Stimulated activated CD8-positive, alpha-beta memory T cell treated with anti-CD3 and anti-CD28 coated beads, Interleukin-4, amount 100 ng/mL, for 1 hour (primary cell): ENCODE data around the gene UBE2L5.

Experiments
- DNase-seq, 2 donors: peaks; one replicate each; pipeline ENCODE4 v3.0.0-alpha.2; 2020; ENCODE audit warnings: low read depth in 2 of 2, low spot score in 1 of 2

UBE2L5 gene

DNA sequence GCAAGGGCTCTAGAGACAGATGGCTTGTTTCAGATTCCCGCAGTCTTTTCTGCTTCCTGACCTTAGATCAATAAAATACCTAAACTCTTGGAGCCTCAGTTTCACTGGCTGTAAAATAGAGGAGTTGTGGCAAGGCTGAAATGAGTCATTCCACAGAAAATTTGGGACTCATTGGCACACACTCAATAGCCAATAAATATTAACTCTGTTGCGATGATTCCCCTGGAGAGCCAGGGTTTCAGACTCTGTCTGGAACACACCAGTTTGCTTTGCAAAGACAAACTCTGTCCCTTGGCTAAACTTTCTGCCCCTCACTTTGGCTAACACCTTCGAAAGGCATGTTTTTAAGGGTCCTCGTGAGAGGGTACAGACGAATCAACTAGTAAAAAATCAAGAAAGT lies 18.1 kb upstream of the UBE2L5 start:
- no peak for DNase-seq

- DNase-seq, result no peak
Measured at GRCh38 chr13:30406779-30407416, 15.4 kb upstream of the UBE2L5 start.

GRCh38 chr13:30408319-30409101 lies 13.8 kb upstream of the UBE2L5 start:
- peak; percentile 69 to 82 for DNase-seq

- no peak for DNase-seq
Measured at GRCh38 chr13:30409886-30410704, 12.2 kb upstream of the UBE2L5 start.

DNA sequence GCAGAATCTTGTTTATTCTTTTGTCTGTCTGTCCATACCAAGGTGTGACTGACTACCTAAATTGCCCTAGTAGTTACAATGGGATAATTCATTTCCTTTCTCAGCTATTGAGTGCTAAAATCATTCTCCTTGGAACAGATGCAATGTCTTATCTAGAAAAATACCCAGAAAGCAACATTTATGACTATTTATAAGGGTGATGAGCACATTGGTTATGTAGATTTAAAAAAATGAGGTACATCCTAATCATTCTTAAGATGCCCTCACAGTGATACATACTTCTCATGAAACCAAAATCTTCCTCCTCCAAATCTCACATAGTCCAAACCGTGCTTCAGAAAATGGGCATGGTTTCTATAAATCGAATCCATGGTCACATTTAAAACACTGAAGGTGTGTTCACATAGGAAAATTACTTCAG lies 11.6 kb upstream of the UBE2L5 start:
- no peak for DNase-seq

DNA sequence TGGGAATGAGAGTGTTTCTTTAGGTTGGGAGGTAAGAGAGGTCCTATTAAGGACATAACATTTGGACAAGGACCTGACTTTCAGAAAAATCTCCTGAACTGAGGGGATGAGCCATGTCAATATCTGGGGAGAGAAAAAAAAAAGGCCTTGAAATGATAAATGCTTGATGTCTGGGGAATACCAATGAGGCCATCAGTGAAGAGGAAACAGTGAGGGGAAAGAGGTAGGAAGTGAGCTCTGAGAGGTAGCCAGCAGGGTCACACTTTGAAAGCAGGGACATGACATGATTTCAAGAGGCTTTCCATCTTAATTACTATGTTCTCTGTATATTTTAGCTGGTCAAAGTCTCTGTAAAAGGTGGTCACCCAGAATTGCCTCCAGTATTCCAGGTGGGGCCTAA lies 9.9 kb upstream of the UBE2L5 start:
- no peak for DNase-seq

DNA sequence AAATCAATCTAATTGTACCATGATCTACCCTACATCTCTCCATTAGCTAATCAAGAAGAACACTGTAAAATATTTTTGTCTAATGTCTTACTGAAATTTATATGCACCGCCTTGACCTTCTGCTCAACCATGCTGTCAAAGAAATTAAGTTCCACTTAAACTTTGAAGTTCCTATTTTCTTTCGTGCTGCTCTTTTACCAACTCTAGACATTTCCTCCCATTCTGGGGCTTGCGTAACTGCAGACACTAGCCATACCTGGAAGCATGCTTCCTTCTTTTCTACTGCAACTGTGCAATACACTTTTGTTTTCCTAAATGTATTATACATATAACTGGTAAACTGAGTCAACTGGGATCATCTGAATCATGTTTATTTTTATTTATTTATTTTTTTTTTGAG lies 8.5 kb upstream of the UBE2L5 start:
- no peak for DNase-seq

DNA sequence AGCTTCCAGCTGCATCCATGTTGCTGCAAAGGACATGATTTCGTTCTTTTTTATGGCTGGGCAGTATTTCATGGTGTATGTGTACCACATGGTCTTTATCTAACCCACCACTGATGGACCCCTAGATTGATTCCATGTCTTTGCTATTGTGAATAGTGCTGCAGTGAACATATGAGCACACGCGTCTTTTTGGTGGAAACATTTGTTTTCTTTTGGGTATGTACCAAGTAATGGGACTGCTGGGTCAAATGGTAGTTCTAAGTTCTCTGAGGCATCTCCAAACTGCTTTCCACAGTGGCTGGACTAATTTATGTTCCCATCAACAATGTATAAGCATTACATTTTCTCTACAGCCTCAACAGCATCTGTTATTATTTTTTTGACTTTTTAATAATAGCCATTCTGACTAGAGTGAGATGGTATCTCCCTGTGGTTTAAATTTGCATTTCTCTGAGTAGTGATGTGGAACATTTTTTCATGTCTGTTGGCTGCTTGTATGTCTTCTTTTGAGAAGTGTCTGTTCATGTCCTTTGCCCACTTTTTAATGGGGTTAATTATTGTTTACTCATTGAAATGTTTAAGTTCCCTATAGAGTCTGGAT lies 6.8 kb upstream of the UBE2L5 start:
- DNase-seq, result no peak

DNA sequence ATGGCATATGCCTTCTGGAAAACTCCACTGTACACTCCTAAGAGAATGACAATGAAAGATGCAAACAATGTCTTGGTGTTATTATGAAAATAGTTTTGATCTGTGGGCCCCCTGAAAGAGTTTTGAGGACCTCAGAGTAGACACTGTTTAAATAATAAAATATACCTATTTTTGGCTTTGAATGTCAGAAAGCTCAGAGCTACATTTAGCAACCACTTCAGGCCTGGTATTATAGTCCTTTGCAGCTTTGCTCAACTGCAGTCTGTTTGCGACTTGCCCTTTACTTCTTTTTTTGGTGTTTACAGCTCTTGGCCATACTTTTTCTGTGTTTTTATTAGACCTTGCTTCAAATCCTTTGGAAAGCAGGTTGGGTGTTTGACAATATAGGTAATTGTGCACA lies 5.8 kb upstream of the UBE2L5 start:
- no peak for DNase-seq

DNA sequence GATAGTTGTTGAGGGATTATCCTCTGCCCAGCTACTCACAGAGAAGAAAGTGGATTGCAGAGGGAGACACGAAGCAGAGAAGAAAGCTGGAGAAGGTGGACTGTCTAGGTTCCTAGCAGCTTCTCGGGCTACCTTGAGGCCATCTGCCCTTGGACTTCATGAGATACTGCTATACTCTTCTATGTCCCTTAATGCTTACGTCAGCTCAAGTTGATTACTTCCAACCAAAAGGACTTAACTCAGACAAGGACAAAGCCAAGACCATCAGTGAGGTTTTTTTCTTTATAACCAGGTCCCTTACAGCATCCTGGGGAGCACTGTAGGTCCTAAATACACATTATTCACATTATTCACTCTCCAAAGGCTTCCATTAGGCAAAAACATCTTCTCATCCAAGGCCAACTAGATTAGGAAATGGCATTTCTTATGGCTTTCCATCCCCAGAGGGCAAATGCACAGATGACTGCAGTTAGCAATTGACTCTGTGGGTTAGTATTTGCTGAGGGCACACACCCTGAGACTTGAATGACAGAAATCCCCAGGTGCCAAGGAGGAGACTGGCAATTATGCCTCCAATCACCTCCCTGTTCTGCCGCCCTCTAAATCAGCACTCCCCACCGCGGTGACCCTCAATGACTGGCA lies 4.1 kb upstream of the UBE2L5 start:
- no peak for DNase-seq

DNA sequence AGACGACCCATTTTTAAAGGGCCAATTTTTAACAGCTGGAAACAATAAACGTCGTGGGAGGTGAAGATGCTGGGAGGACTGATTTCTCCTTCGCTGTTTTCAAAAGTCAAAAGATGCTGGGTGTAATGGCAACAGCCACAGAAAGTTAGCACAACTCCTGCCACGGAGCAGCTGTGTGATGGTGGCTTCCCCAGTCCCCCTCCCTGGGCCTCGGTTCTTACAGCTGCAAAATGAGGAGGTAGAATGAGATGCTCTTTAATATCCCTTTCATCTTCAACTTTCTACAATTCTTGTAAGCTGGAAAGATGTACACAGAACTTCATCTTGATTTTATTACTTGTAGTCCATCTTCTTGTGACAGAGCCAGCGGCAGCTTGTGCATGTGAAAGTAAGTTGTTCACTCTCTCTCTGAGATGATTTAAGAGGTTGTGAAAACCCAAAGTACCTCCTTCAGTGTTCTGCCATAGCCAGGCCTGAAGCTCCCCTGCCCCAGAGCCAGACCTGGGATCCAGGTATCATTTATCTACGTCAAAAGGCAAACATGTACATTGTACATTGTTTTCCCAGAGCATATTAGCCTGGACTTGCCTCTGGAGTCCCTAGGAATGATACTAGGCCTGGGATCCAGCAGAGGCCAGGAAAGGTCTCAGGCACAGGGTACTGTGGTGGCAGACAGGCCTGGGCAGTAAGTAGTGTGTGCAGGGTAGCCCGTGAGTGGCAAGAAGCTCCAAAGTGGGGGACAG lies 3.4 kb upstream of the UBE2L5 start:
- no peak for DNase-seq

GRCh38 chr13:30421093-30422053 lies 920 bp upstream of the UBE2L5 start:
- no peak for DNase-seq

DNA sequence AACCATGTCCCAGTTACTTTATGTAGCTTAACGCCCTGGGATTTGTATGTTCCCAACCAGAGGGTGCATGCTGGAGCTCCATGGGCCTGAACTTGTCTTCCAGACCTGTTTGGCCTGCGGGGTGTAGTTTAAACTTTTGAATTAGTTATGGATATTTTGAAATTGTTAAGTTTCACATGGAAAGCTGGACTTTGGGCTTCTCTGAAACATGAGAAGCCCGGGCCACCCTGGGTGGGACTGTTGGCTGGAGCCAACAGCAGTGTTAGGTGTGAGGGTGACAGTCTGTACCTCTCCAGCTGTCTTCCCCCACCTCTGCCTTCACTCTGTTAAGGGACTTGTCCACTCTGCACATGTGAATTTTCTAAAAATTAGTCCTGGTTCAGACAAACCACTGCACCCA lies 1.6 kb downstream of the UBE2L5 start:
- DNase-seq, result no peak

- DNase-seq, result no peak
Measured at GRCh38 chr13:30429235-30429634, 6.9 kb downstream of the UBE2L5 start.

DNA sequence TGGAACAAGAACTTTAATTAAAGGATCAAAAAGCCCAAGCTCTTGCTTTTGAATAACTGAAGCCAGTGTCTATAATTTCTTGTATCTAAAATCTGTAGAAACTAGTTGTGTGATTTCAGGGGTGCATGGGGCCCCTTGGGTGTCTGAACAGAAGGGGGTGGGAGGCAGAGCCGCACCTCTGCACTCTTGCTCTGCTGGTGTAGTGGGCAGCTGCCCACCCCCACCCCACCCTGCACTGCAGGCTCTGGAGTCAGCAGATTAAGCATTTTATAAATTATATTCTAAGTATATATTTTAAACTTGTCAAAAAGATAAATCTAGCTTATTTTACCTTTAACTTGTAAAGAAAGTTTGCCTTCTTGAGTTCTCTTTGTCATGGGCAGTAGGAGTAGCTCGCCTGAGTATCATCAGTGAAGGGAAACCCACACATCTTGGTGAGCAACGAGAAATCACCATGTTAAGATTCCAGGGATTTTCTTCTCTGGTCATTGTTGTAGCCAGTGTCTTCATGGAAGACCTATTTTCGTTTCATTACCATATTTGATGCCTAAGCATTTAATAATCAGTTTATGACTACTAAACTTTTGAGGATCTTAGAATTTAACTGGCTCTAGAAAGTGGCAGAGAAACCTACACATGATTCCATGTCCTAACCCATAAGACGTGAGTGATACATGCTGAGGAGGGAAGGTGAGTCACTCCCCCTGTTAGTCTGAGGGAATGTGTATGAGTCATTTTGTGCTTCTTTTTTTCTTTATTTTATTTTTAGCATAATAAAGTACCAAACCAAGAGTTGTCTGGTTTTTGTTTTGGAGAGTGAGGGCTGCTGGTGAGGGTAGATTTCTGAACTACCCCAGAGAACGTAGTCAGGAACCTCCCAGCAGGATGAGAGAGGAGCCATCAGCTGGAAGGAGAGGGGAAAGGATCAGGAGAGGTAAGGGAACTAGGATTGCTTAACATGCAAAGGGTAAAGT lies 7.7 kb downstream of the UBE2L5 start:
- no peak for DNase-seq

DNA sequence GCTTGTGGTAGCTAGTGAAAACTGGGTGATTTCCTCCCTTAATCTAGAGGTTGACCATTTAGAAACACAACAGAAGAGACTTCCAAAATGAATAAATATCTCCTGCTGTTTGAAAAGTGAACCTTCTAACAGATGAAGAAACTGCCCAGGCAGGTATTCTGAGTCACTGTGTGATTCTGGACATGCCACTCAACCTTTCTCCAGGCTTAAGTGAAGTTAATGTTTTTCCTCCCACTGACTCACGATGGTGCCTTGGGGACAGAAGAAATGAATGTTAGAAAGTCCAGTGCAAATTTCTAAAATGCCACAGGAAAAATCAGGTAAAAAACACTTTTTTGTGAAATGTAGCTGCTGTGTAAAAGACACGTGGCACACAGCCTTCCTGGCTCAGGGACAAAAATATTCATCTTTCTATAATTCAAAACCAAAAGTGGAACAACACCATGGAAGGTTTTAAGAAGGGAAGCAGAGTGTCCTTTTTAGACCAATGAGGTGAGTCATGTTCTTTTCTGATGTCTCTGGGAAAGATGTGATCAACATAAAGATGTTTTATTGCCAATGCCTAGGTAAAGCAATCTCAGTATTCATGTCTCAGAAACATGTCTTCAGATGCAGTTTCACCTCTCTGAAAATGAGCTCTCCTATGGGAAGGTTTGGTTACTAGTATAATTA lies 9.1 kb downstream of the UBE2L5 start:
- DNase-seq, result no peak

DNA sequence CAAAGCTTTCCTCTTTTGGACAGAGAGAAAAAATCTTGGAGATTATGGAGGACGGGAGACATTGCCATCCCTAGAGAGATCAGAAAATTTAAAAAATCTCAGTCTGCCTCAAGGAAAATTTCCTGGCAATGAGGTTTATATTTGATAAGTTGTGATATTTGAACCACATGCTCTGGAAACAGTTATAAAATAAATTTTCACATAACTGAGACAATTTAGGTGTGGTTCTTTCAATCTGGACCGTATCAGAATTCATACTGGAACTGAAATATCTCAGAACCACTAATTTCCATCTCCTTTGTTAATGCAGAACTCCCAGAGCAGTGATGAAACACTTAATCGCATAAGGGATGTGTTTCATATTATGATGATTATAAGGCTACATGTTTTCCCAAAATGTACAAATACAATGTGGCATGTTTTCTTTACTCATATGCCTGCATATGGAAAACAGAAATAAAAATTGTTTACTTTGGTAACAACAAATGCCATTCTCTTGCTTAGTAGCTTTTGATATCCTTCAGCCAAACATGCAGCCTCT lies 13.7 kb downstream of the UBE2L5 start:
- no peak for DNase-seq
